ENCODE data around the gene MED1.
"Not testable (repeated sequence)": the region's sequence is repeated elsewhere in the genome, so short reads cannot be mapped to it uniquely, and the experiment has no call there.

Gene MED1

GRCh38 chr17:39450847-39451581 is at the start of gene MED1:
MED1 (minus strand) TSS chr17:39451263; CDS start chr17:39451062, 201 bp downstream.
- peak; percentile 98 for DNase-seq (ENCODE audit: low spot score)

GRCh38 chr17:39496921-39497320 is 45.9 kb upstream of the MED1 start:
- DNase-seq (ENCODE audit: low spot score), result not testable (repeated sequence)

GRCh38 chr17:39487946-39488345 is 36.9 kb upstream of the MED1 start:
- DNase-seq (ENCODE audit: low spot score), result no peak

- not testable (repeated sequence) for DNase-seq (ENCODE audit: low spot score)
Observed at GRCh38 chr17:39487490-39487889, 36.4 kb upstream of the MED1 start.

GRCh38 chr17:39486242-39486641 is 35.2 kb upstream of the MED1 start:
- no peak for DNase-seq (ENCODE audit: low spot score)

- peak; percentile 63 for DNase-seq (ENCODE audit: low spot score)
Observed at GRCh38 chr17:39485555-39485954, 34.5 kb upstream of the MED1 start.

- DNase-seq (ENCODE audit: low spot score), result no peak
Observed at GRCh38 chr17:39484178-39484577, 33.1 kb upstream of the MED1 start.

- no peak for DNase-seq (ENCODE audit: low spot score)
Observed at GRCh38 chr17:39483506-39483905, 32.4 kb upstream of the MED1 start.

- DNase-seq (ENCODE audit: low spot score), result not testable (repeated sequence)
Observed at GRCh38 chr17:39479631-39480030, 28.6 kb upstream of the MED1 start.

- no peak for DNase-seq (ENCODE audit: low spot score)
Observed at GRCh38 chr17:39473310-39473709, 22.2 kb upstream of the MED1 start.

- not testable (repeated sequence) for DNase-seq (ENCODE audit: low spot score)
Observed at GRCh38 chr17:39468610-39469009, 17.5 kb upstream of the MED1 start.

GRCh38 chr17:39464639-39465181 is 13.6 kb upstream of the MED1 start:
- not testable (repeated sequence) for DNase-seq (ENCODE audit: low spot score)

GRCh38 chr17:39462631-39463375 is 11.7 kb upstream of the MED1 start:
- DNase-seq (ENCODE audit: low spot score), result peak; percentile 43

- peak; percentile 77 for DNase-seq (ENCODE audit: low spot score)
Observed at GRCh38 chr17:39461926-39462569, 11.0 kb upstream of the MED1 start.

- DNase-seq (ENCODE audit: low spot score), result peak; percentile 99
Observed at GRCh38 chr17:39461113-39461925, 10.3 kb upstream of the MED1 start, which contains the start of gene CDK12. CDK12 (plus strand) TSS chr17:39461486; CDS start chr17:39462072, 586 bp downstream.

GRCh38 chr17:39455919-39456318 is 4.9 kb upstream of the MED1 start:
- DNase-seq (ENCODE audit: low spot score), result no peak

- peak; percentile 52 for DNase-seq (ENCODE audit: low spot score)
Observed at GRCh38 chr17:39450051-39450450, 1.0 kb downstream of the MED1 start.

- no peak for DNase-seq (ENCODE audit: low spot score)
Observed at GRCh38 chr17:39447561-39447960, 3.5 kb downstream of the MED1 start.

GRCh38 chr17:39443326-39443725 is 7.7 kb downstream of the MED1 start:
- no peak for DNase-seq (ENCODE audit: low spot score)

- not testable (repeated sequence) for DNase-seq (ENCODE audit: low spot score)
Observed at GRCh38 chr17:39439868-39440267, 11.2 kb downstream of the MED1 start.

- no peak for DNase-seq (ENCODE audit: low spot score)
Observed at GRCh38 chr17:39429600-39429999, 21.5 kb downstream of the MED1 start.

- no peak for DNase-seq (ENCODE audit: low spot score)
Observed at GRCh38 chr17:39416141-39416540, 34.9 kb downstream of the MED1 start.
